Raji (cell line): Measurements from ENCODE around the gene PSME4.

Source experiments
- POLR2A ChIP-seq: IDR thresholded peaks from 2 replicates; pipeline ENCODE4 v1.6.1; 2011; ENCODE audit warnings: low read depth, low read length, control low read depth; ENCODE audit not compliant: insufficient read depth

PSME4 gene

DNA sequence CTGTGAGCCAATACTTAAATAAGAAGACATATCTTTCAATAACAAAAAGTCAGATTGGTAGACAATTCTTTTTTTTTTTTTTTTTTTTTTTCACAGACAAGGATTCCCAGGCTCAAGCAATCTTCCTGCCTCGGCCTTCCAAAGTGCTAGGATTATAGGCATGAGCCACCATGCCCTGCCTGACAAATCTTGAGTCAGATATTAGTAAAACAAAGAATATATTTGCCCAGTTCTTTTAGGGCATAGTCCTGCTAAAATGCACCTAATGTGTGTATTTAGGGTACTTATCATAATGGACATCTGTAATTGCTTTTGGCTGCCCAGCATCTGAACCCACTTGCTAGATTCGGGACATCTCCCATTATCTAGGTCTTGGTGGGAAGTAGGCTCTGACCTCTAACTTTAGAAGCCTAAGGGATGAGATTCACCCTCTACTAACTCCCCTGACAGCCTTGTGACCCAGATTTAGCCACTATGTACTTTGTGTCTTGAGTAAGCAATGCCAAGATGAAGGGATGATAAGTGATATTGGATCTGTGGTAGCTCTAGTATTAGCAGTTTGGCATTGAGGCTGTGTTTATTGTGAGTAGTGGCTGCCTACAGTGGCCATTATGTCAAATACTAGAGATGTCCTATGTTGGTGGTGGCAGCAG is 18.5 kb upstream of the PSME4 start:
- TF ChIP-seq POLR2A: no peak

GRCh38 chr2:53987336-53987921 is 16.6 kb upstream of the PSME4 start:
- TF ChIP-seq POLR2A: no peak

DNA sequence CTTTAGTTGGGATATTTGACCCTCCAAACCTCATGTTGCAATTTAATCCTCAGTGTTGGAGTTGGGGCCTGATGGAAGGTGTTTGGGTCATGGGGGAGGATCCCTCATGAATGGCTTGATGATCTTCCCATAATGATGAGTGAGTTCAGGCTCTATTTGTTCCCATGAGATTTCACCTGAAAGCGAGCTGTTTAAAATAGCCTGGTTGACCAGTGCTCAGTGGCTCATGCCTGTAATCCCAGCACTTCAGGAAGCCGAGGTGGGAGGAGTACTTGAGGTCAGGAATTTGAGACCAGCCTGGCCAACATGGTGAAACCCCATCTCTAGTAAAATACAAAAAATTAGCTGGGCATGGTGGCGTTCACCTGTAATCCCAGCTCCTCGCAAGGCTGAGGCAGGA is 14.9 kb upstream of the PSME4 start:
- TF ChIP-seq POLR2A: no peak

DNA sequence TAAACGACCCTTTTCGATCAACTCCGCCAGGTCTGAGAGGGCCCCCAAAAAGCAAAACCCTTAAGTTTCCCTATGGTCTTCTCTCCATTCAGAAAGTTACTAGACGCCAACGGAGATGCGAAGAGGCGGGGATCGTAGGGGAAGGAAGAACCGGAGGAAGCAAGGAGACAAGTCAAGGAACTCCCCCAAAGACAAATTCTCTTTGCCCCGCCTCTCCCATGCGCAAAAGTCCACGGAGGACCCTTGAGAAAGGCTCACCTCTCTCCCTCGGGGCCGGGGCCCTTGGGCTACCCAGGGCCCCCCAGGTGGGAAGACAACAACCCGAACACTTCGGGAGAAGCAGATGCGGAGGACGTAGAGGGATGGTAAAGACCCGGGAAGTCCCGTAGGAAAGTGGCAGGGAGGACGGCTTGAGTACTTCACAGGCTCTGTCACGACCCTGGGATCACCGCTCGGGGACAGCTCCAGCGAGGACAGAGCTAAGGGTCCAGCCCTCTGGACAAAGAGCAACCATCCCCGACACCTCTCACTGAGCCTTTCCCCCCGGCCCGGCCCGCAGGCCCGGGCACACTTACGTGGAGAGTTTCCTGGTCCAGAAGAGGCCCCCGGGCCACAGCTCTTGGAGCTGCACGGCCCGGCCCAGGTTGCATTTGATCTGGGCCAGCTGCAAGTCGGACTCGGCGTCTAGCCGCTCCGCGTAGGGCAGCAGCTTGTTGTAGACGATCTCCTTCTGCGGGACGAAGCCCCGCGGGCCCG is 647 bp downstream of the PSME4 start:
- TF ChIP-seq POLR2A: no peak

- no peak for TF ChIP-seq POLR2A
Measured at GRCh38 chr2:53969285-53969967, 1.4 kb downstream of the PSME4 start.

- no peak for TF ChIP-seq POLR2A
Measured at GRCh38 chr2:53964987-53965687, 5.7 kb downstream of the PSME4 start.

DNA sequence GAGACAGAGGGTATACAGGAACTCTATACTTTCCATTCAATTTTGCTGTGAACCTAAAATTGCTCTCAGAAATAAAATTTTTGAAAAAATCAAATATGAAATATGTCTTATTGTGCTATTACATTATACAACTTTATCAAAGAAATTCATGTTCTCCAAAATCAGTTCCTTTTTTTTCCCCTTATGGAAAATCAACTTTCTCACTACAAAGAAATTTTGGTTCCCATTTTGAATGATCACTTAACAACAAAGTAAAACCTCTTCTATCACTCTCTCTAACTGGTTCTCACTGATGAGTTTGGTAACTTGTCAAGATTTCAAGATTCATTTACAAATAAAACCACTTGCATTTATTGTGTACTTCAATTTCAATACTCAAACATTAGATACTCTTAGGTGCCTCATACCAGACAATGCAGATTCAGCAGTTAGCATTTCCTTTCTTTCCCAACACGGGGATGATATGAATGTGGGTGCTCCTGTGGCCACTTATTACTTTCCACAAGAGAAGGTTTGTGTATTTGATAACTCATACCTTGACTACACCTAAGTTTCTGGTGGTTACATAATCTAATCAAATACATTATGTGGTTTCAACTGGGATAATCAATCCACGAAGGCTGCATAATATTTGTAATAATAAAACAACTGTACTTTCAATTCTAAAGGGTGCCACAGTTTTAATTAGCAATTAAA is 6.4 kb downstream of the PSME4 start:
- no peak for TF ChIP-seq POLR2A

GRCh38 chr2:53960476-53960875 is 10.3 kb downstream of the PSME4 start:
- TF ChIP-seq POLR2A: no peak

- TF ChIP-seq POLR2A: no peak
Measured at GRCh38 chr2:53958443-53958842, 12.3 kb downstream of the PSME4 start.

- no peak for TF ChIP-seq POLR2A
Measured at GRCh38 chr2:53952519-53952918, 18.3 kb downstream of the PSME4 start.

DNA sequence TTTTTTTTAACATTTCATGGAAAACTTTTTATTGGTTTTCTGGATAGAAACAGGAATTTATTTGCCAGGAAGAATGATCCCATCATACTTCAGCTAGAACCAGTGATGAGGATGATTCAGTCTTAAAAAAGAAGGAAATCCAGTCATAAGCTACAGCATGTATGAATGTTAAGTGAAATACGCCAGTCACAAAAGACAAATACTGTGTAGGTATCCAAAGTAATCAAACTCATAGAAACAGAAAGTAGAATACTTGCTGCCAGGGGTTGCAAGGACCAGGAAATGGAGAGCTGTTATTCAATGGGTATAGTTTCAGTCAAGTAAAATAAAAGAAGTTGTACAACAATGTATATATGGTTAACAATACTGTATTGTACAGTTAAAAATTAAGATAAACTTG is 21.3 kb downstream of the PSME4 start:
- TF ChIP-seq POLR2A: no peak

DNA sequence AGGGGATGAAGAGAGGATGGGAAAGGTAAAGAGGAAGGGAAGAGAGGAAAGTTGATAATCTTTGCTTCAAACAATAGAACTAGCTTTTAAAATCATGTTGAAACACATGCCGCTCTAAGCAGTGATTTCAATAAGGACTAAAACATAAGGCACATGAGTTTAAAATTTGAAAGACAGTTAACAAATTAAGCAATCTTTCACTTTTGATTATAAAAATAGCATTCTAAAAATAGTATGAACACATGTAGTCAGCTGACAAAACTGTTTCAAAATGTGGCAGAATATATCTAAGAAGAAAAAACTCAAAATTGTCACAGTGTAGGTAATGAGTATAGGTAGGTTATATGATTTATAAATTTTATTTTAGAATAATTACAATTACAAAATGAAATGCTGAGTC is 25.3 kb downstream of the PSME4 start:
- no peak for TF ChIP-seq POLR2A

- TF ChIP-seq POLR2A: no peak
Measured at GRCh38 chr2:53944542-53944941, 26.3 kb downstream of the PSME4 start.

GRCh38 chr2:53942280-53942679 is 28.5 kb downstream of the PSME4 start:
- TF ChIP-seq POLR2A: no peak

DNA sequence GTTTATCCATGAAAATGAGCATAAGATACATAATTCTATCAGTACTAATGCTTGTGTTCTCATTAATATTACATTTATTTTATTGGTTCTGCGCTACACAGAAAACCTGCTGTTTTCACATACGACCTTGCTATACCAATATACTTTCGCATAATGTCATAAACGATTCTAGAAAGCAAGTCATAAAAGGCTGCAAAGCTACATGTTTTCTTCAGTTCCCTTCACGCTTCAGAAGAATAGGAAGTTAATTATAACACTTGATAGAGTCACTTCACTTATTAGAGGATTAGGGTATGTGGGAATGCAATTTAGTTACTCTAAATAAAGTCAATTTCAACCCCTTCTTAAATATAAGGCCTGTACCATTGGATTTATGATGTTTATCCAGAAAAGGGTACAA is 29.0 kb downstream of the PSME4 start:
- TF ChIP-seq POLR2A: no peak

GRCh38 chr2:53939656-53940055 is 31.1 kb downstream of the PSME4 start:
- no peak for TF ChIP-seq POLR2A
